Measurements from ENCODE around the gene NDUFS4. TPM values are rescaled to one million over a fixed set of nuclear protein-coding genes. Genes with fewer than 3 reads are reported as not detected.

The NDUFS4 gene
- total RNA-seq, 1 donor from 2014 or later: 74.3 TPM

DNA sequence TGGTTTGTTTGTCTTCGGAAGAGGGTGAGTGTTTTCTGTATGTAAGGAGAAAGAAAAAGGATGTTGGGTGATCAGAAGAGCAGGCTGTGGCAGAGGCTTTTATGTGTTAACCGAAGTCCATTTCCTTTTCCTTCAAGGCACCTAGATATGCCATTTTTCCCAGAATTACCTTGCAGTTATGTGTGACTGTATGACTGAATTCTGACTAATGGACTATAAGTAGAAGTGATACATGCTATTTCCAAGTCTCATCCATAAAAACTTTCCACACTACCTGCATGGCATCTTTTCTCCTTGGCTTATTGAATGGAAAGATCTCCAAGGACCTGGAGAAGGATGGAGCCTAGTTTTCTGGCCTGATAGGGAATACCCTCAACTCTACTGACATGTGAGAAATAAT, 10.6 kb upstream of the NDUFS4 start:
- Mint-ChIP-seq H3K36me3 (ENCODE audit: unreplicated experiment) (no peaks in the 10 kb centered on the region), H3K4me3 (ENCODE audit: unreplicated experiment) (no peak overlapping the region), H3K27ac (ENCODE audit: unreplicated experiment) (no peak overlapping the region), H3K9me3 (ENCODE audit: unreplicated experiment) (no peaks in the 10 kb centered on the region), H3K27me3 (ENCODE audit: unreplicated experiment) (peaks cover 36% of the 10 kb centered on the region), H3K4me1 (ENCODE audit: unreplicated experiment) (no peaks in the 10 kb centered on the region)
- DNase-seq (ENCODE audit: extremely low spot score, unreplicated experiment): no peak
- TF ChIP-seq, protein P1, sequence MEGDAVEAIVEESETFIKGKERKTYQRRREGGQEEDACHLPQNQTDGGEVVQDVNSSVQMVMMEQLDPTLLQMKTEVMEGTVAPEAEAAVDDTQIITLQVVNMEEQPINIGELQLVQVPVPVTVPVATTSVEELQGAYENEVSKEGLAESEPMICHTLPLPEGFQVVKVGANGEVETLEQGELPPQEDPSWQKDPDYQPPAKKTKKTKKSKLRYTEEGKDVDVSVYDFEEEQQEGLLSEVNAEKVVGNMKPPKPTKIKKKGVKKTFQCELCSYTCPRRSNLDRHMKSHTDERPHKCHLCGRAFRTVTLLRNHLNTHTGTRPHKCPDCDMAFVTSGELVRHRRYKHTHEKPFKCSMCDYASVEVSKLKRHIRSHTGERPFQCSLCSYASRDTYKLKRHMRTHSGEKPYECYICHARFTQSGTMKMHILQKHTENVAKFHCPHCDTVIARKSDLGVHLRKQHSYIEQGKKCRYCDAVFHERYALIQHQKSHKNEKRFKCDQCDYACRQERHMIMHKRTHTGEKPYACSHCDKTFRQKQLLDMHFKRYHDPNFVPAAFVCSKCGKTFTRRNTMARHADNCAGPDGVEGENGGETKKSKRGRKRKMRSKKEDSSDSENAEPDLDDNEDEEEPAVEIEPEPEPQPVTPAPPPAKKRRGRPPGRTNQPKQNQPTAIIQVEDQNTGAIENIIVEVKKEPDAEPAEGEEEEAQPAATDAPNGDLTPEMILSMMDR (IDR thresholded peaks at IDR 0.05): no peak

DNA sequence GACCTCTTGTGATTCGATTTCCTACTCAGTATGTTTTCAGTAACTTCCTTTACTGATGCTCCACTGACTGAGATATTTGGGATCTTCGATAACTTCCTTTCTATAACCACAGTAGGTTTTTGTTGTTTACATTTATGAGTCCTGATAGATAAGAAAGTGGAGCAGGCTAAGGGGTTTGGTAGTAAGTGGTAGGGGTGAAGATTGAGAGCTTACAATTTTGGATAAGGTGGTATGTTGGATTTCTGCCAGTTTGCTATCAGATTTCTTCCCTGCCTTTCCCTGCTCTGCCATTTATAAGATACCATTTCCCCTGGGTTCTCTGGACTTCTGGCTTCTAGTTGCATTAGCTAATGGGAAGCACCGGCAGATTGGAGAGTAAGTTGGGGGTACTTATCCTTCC, 7.9 kb upstream of the NDUFS4 start:
- Mint-ChIP-seq H3K4me3 (ENCODE audit: unreplicated experiment) (no peak overlapping the region), H3K27ac (ENCODE audit: unreplicated experiment) (no peak overlapping the region), H3K27me3 (ENCODE audit: unreplicated experiment) (peaks cover 40% of the 10 kb centered on the region), H3K9me3 (ENCODE audit: unreplicated experiment) (no peaks in the 10 kb centered on the region), H3K4me1 (ENCODE audit: unreplicated experiment) (no peaks in the 10 kb centered on the region), H3K36me3 (ENCODE audit: unreplicated experiment) (no peaks in the 10 kb centered on the region)
- TF ChIP-seq, protein P1 (IDR thresholded peaks at IDR 0.05): no peak
- no peak for DNase-seq (ENCODE audit: extremely low spot score, unreplicated experiment)

DNA sequence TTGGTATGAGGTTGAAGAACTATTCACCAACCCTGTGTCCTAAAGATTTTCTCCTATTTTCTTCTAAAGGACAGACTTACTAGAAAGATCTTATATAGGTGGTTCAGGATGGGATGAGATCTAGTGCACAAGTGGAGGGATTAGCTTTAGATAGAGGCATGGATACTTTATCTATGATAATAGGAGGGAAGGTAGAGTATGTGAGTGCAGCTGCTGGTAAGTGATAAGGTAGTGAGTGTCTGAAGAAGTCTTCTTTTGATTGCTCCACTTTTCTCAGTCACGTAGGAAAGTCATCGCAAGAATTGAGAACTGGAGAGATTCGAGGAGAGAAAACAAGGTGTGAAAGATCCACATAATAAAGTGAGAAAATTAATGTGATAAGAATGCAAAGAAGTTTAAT, 6.0 kb upstream of the NDUFS4 start:
- TF ChIP-seq, protein P1 (IDR thresholded peaks at IDR 0.05): no peak
- peaks cover 4% of the 10 kb centered on the region for H3K9me3 Mint-ChIP-seq (ENCODE audit: unreplicated experiment)
- H3K4me1 Mint-ChIP-seq (ENCODE audit: unreplicated experiment): no peaks in the 10 kb centered on the region
- DNase-seq (ENCODE audit: extremely low spot score, unreplicated experiment): no peak
- H3K27ac Mint-ChIP-seq (ENCODE audit: unreplicated experiment): no peak overlapping the region
- H3K27me3 Mint-ChIP-seq (ENCODE audit: unreplicated experiment): peaks cover 40% of the 10 kb centered on the region
- no peak overlapping the region for H3K4me3 Mint-ChIP-seq (ENCODE audit: unreplicated experiment)
- H3K36me3 Mint-ChIP-seq (ENCODE audit: unreplicated experiment): no peaks in the 10 kb centered on the region

GRCh38 chr5:53555160-53555559, 5.3 kb upstream of the NDUFS4 start:
- Mint-ChIP-seq H3K27me3 (ENCODE audit: unreplicated experiment) (peaks cover 38% of the 10 kb centered on the region), H3K36me3 (ENCODE audit: unreplicated experiment) (no peaks in the 10 kb centered on the region), H3K27ac (ENCODE audit: unreplicated experiment) (no peak overlapping the region), H3K4me3 (ENCODE audit: unreplicated experiment) (no peak overlapping the region), H3K9me3 (ENCODE audit: unreplicated experiment) (peaks cover 4% of the 10 kb centered on the region), H3K4me1 (ENCODE audit: unreplicated experiment) (no peaks in the 10 kb centered on the region)
- DNase-seq (ENCODE audit: extremely low spot score, unreplicated experiment): no peak
- TF ChIP-seq, protein P1 (IDR thresholded peaks at IDR 0.05): no peak

DNA sequence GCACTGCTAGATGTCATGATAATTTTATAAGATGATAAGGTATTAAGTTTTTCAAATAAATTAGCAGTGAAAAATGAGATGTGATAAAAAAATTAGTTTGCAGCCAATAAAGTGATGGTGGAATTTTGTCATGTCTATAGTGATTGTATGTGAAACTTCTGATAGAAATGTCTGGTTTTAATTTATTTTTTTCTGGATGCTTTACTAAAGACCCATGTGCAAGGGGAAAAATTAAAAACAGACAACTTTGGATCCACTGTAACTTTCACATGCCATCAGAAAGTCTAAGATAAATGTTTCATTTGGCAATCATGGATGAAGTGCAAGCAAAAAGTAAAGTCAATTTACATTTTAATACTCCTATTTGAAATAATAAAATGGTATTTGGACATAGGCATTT, 4.4 kb upstream of the NDUFS4 start:
- DNase-seq (ENCODE audit: extremely low spot score, unreplicated experiment): no peak
- H3K4me1 Mint-ChIP-seq (ENCODE audit: unreplicated experiment): peaks cover 6% of the 10 kb centered on the region
- H3K36me3 Mint-ChIP-seq (ENCODE audit: unreplicated experiment): no peaks in the 10 kb centered on the region
- no peak overlapping the region for H3K27ac Mint-ChIP-seq (ENCODE audit: unreplicated experiment)
- TF ChIP-seq, protein P1 (IDR thresholded peaks at IDR 0.05): no peak
- peaks cover 4% of the 10 kb centered on the region for H3K9me3 Mint-ChIP-seq (ENCODE audit: unreplicated experiment)
- H3K4me3 Mint-ChIP-seq (ENCODE audit: unreplicated experiment): no peak overlapping the region
- H3K27me3 Mint-ChIP-seq (ENCODE audit: unreplicated experiment): peaks cover 38% of the 10 kb centered on the region

Measured in osteocyte (in vitro differentiated cells).